DND-41 (cell line): Measurements from ENCODE around the gene CREBZF.
"Not testable (repeated sequence)": the region's sequence is repeated elsewhere in the genome, so short reads cannot be mapped to it uniquely, and the experiment has no call there.

Experiments used
- ATAC-seq: fragments of 200-7000 bp; cut with Tn5 transposase; 3 replicates; pipeline ENCODE4 v1.9.1; 2021; ENCODE audit warnings: low read depth; ENCODE audit not compliant: insufficient read depth
- DNase-seq: peaks from one replicate; pipeline ENCODE4 v3.0.0-alpha.2; 2020
- H2AFZ ChIP-seq: 2 replicates; pipeline ENCODE4 v1.6.0; 2012; ENCODE audit warnings: low read depth, low read length
- H3K27ac ChIP-seq: 2 replicates; pipeline ENCODE4 v1.5.1; 2012; ENCODE audit warnings: low read length, inconsistent platforms
- H3K27me3 ChIP-seq: fragments of 200-600 bp; sonication (generic); 2 replicates; pipeline ENCODE4 v1.6.0; 2012; ENCODE audit warnings: low read length, mild to moderate bottlenecking, inconsistent platforms; ENCODE audit not compliant: insufficient read depth, poor library complexity
- H3K36me3 ChIP-seq: 2 replicates; pipeline ENCODE4 v1.5.1; 2012; ENCODE audit warnings: low read length, inconsistent platforms; ENCODE audit not compliant: insufficient read depth
- H3K4me1 ChIP-seq: 2 replicates; pipeline ENCODE4 v1.5.1; 2012; ENCODE audit warnings: mild to moderate bottlenecking, low read length; ENCODE audit not compliant: insufficient read depth
- H3K4me2 ChIP-seq: 2 replicates; pipeline ENCODE4 v1.6.0; 2012; ENCODE audit warnings: mild to moderate bottlenecking, moderate library complexity, low read length, inconsistent platforms; ENCODE audit not compliant: insufficient read depth
- H3K4me3 ChIP-seq, 2 experiments: fragments of 200-600 bp in 1 of 2; shearing (Covaris generic) in 1 of 2; 2 replicates each; pipeline ENCODE4 v1.5.1; 2012 to 2016; ENCODE audit warnings: inconsistent platforms in 2 of 2, low read length in 2 of 2, mild to moderate bottlenecking in 2 of 2, low read depth in 1 of 2, moderate library complexity in 1 of 2
- H3K79me2 ChIP-seq: 2 replicates; pipeline ENCODE4 v1.6.0; 2012; ENCODE audit warnings: low read length, inconsistent platforms; ENCODE audit not compliant: insufficient read depth
- H3K9ac ChIP-seq: 2 replicates; pipeline ENCODE4 v1.6.0; 2012; ENCODE audit warnings: low read depth, mild to moderate bottlenecking, inconsistent platforms, low read length, moderate library complexity
- H3K9me3 ChIP-seq: 2 replicates; pipeline ENCODE4 v1.5.1; 2012; ENCODE audit warnings: low read length, moderate library complexity, mild to moderate bottlenecking, inconsistent platforms; ENCODE audit not compliant: insufficient read depth, severe bottlenecking
- H4K20me1 ChIP-seq: 2 replicates; pipeline ENCODE4 v1.6.0; 2012; ENCODE audit warnings: low read length; ENCODE audit not compliant: insufficient read depth
- CTCF ChIP-seq: IDR thresholded peaks from 2 replicates; pipeline ENCODE4 v1.5.1; 2012; ENCODE audit warnings: borderline replicate concordance, low read length, moderate library complexity, mild to moderate bottlenecking; ENCODE audit not compliant: poor library complexity, severe bottlenecking; ENCODE audit errors: extremely low read depth
- EZH2 ChIP-seq: IDR thresholded peaks from 3 replicates; pipeline ENCODE4 v1.6.1; 2012; ENCODE audit warnings: borderline replicate concordance, low read depth, mild to moderate bottlenecking, moderate library complexity, low read length, inconsistent platforms; ENCODE audit not compliant: severe bottlenecking

The CREBZF gene

DNA sequence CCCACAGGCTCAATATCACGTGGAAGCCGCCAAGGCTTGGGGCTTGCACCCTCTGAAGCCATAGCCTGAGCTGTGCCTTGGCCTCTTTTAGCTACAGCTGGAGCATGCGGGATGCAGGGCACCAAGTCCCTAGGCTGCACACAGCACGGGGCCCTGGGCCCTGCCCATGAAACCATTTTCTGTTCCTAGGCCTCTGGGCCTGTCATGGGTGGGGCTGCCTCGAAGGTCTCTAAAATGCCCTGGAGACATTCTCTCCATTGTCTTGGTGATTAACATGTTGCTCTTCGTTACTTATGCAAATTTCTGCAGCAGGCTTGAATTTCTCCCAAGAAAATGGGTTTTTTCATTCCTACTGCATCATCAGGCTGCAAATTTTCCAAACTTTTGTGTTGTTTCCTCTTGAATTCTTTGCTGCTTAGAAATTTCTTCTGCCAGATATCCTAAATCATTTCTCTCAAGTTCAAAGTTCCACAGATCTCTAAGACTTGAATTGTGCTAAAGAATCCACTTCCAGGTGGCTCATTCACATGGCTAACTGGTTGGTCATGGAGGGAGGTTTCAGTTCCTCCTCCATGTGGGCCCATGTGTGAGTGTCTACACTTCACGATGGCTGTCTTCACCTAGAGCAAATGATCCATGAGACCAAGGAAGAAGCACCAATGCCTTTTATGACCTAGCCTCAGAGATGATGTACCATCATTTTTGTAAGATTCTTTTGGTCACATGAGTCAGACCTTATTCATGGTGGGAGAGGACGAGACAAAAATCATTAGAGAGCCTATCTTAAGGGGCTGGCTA is 7.4 kb upstream of the CREBZF start:
- TF ChIP-seq EZH2 (no peak), CTCF (no peak)
- H3K36me3 ChIP-seq: no peaks in the 10 kb centered on the region
- no peaks in the 10 kb centered on the region for H3K9me3 ChIP-seq
- H3K4me1 ChIP-seq: no peaks in the 10 kb centered on the region
- H3K9ac ChIP-seq: no peak overlapping the region
- ATAC-seq: no peak
- peaks cover 32% of the 10 kb centered on the region for H3K27me3 ChIP-seq
- no peak overlapping the region for H3K4me3 ChIP-seq
- H4K20me1 ChIP-seq: no peaks in the 10 kb centered on the region
- no peak overlapping the region for H3K27ac ChIP-seq
- no peak overlapping the region for H2AFZ ChIP-seq
- no peaks in the 10 kb centered on the region for H3K79me2 ChIP-seq
- no peak overlapping the region for H3K4me2 ChIP-seq
- DNase-seq: no peak

- not testable (repeated sequence) for H3K4me2 ChIP-seq, H3K79me2 ChIP-seq, H3K9me3 ChIP-seq, ATAC-seq, H3K4me1 ChIP-seq, H3K4me3 ChIP-seq, H4K20me1 ChIP-seq, H3K9ac ChIP-seq, DNase-seq, H2AFZ ChIP-seq, H3K36me3 ChIP-seq, H3K27ac ChIP-seq
- peaks cover 26% of the 10 kb centered on the region for H3K27me3 ChIP-seq
Observed at GRCh38 chr11:85670949-85671663, 6.2 kb upstream of the CREBZF start.

DNA sequence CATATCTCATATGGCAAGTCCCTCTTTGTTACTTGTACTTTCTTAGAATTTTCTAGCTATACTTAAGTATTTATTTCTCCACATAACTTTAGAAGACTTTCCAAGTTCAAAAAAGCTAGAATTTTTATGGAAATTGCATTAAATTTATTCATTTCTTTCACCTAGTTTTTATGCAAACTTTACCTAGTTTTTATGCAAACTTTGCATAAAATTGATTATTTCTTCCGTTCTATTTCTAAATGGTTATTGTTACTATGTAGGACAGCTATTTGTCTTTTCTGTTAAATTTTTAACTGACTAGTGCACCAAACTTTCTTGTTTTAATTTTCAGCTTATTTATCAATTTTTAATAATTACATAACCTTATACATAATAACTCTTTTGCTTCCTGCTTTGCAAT is 3.2 kb upstream of the CREBZF start:
- DNase-seq: no peak
- Histone ChIP-seq H3K4me1 (peaks cover 10% of the 10 kb centered on the region), H2AFZ (no peak overlapping the region), H3K9me3 (no peaks in the 10 kb centered on the region), H3K4me2 (no peak overlapping the region), H3K4me3 (no peak overlapping the region), H3K36me3 (peaks cover 9% of the 10 kb centered on the region), H3K27me3 (no peaks in the 10 kb centered on the region), H3K9ac (no peak overlapping the region), H3K79me2 (peaks cover 21% of the 10 kb centered on the region), H3K27ac (no peak overlapping the region), H4K20me1 (peaks cover 12% of the 10 kb centered on the region)
- TF ChIP-seq CTCF (no peak), EZH2 (no peak)
- no peak for ATAC-seq

DNA sequence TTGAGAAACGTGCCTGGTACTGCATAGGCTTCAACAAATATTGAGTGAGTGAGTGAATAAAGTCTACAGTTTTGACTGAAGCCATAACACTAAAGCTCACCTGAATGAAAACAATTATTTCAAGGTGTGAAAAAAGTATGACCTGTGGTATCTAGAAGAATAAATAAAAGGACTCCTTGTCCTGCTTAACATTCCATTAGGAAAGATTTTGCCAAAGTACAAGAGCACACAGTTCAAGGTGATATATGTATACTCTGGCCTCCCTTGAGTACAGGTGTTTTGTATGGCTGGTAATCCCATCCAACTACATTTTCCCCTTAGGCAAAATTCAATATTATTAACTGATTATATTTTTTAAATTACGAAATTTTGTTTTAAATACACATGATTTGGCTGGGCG is 1.8 kb upstream of the CREBZF start:
- H3K36me3 ChIP-seq: peaks cover 22% of the 10 kb centered on the region
- peaks cover 24% of the 10 kb centered on the region for H3K4me1 ChIP-seq
- peaks cover 35% of the 10 kb centered on the region for H3K79me2 ChIP-seq
- ATAC-seq: no peak
- H3K27me3 ChIP-seq: no peaks in the 10 kb centered on the region
- peak overlapping the region; percentile 31; the same call in 1 of the 2 replicates for H2AFZ ChIP-seq
- H3K9ac ChIP-seq: no peak overlapping the region
- H3K9me3 ChIP-seq: no peaks in the 10 kb centered on the region
- no peak for TF ChIP-seq EZH2
- no peak overlapping the region for H3K4me3 ChIP-seq
- H3K27ac ChIP-seq: no peak overlapping the region
- H4K20me1 ChIP-seq: peaks cover 25% of the 10 kb centered on the region
- DNase-seq: no peak
- no peak overlapping the region for H3K4me2 ChIP-seq
